MM.1S (cell line): ENCODE data around the gene DYRK1B.

Source experiments
- DNase-seq: peaks from one replicate; pipeline ENCODE4 v3.0.0-alpha.2; 2015
- H2AFZ ChIP-seq: fragments of 300-600 bp; sonication (generic); 2 replicates; pipeline ENCODE4 v1.6.0; 2016; ENCODE audit warnings: antibody characterized with exemption, low read length
- H3F3A ChIP-seq: fragments of 300-600 bp; sonication (generic); 2 replicates; pipeline ENCODE4 v1.6.1; 2016; ENCODE audit warnings: mild to moderate bottlenecking, antibody characterized with exemption, low read length, moderate library complexity, mixed read lengths; ENCODE audit not compliant: insufficient read depth
- H3K27ac ChIP-seq: fragments of 300-600 bp; sonication (generic); 2 replicates; pipeline ENCODE4 v1.5.1; 2016; ENCODE audit warnings: mild to moderate bottlenecking, low read length
- H3K27me3 ChIP-seq: fragments of 300-600 bp; sonication (generic); replicated peaks from 2 replicates; pipeline ENCODE4 v1.6.0; 2016; ENCODE audit warnings: low read length; ENCODE audit not compliant: insufficient read depth
- H3K36me3 ChIP-seq: fragments of 300-600 bp; sonication (generic); replicated peaks from 2 replicates; pipeline ENCODE4 v1.6.1; 2016; ENCODE audit warnings: mild to moderate bottlenecking, low read length, mixed read lengths; ENCODE audit not compliant: insufficient read depth
- H3K4me1 ChIP-seq: fragments of 300-600 bp; sonication (generic); 2 replicates; pipeline ENCODE4 v1.6.1; 2016; ENCODE audit warnings: low read length, mixed read lengths
- H3K4me2 ChIP-seq: fragments of 300-600 bp; sonication (generic); 2 replicates; pipeline ENCODE4 v1.6.0; 2016; ENCODE audit warnings: low read depth, low read length
- H3K4me3 ChIP-seq: fragments of 300-600 bp; sonication (generic); 2 replicates; pipeline ENCODE4 v1.5.1; 2016; ENCODE audit warnings: low read length, mixed read lengths
- H3K79me2 ChIP-seq: fragments of 300-600 bp; sonication (generic); 2 replicates; pipeline ENCODE4 v1.6.1; 2016; ENCODE audit warnings: mixed run types, low read length, mixed read lengths
- H3K9ac ChIP-seq: fragments of 300-600 bp; sonication (generic); 2 replicates; pipeline ENCODE4 v1.6.1; 2016; ENCODE audit warnings: low read length, mixed read lengths
- H3K9me2 ChIP-seq: fragments of 300-600 bp; sonication (generic); replicated peaks from 2 replicates; pipeline ENCODE4 v1.6.1; 2016; ENCODE audit warnings: mild to moderate bottlenecking, low read length, mixed read lengths; ENCODE audit not compliant: insufficient read depth
- H3K9me3 ChIP-seq: fragments of 300-600 bp; sonication (generic); replicated peaks from 2 replicates; pipeline ENCODE4 v1.6.1; 2016; ENCODE audit warnings: mild to moderate bottlenecking, low read length, mixed read lengths; ENCODE audit not compliant: insufficient read depth
- H4K20me1 ChIP-seq: fragments of 300-600 bp; sonication (generic); 2 replicates; pipeline ENCODE4 v1.6.1; 2016; ENCODE audit warnings: mild to moderate bottlenecking, low read length, moderate library complexity, mixed read lengths; ENCODE audit not compliant: insufficient read depth
- EZH2 ChIP-seq: fragments of 300-600 bp; sonication (generic); optimal IDR thresholded peaks from 2 replicates; pipeline ENCODE3; 2017; ENCODE audit warnings: low read depth, mild to moderate bottlenecking, antibody characterized with exemption, low read length, mixed read lengths
- EZH2phosphoT487 ChIP-seq: fragments of 300-600 bp; sonication (generic); IDR thresholded peaks from 2 replicates; pipeline ENCODE4 v1.6.1; 2018; ENCODE audit warnings: antibody characterized with exemption, low read length
- TF ChIP-seq, protein P1 (sequence below): fragments of 300-600 bp; sonication (generic); IDR thresholded peaks from 2 replicates; pipeline ENCODE4 v1.5.1; 2016; ENCODE audit warnings: antibody characterized with exemption, low read length, mixed read lengths

Gene DYRK1B

DNA sequence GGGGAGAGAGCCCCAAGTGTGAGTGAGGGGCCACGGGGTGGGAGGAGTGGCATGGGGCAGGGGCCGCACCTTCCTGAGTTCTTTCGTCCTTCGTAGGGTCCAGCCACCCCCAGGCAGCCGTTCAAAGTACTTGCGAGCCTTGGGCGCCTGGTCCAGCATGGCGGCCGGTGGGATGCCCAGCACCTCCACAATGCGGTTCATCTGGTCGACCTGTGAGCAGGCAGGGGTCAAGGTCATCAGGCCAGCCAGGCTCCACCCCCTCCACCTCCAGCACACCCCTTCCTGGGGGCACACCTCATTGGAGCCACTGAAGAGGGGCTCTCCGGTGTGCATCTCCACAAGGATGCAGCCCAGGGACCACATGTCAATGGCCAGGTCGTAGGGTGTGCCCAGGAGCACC, 6.7 kb downstream of the DYRK1B start:
- peaks cover 6% of the 10 kb centered on the region; the same call in 1 of the 2 replicates for H3K4me1 ChIP-seq
- H3K9ac ChIP-seq: no peak overlapping the region
- H3K9me3 ChIP-seq: no peaks in the 10 kb centered on the region
- H3K4me3 ChIP-seq: no peak overlapping the region
- DNase-seq: no peak
- no peak overlapping the region for H3K27ac ChIP-seq
- no peak for TF ChIP-seq EZH2phosphoT487
- no peak for TF ChIP-seq EZH2
- TF ChIP-seq, protein P1, sequence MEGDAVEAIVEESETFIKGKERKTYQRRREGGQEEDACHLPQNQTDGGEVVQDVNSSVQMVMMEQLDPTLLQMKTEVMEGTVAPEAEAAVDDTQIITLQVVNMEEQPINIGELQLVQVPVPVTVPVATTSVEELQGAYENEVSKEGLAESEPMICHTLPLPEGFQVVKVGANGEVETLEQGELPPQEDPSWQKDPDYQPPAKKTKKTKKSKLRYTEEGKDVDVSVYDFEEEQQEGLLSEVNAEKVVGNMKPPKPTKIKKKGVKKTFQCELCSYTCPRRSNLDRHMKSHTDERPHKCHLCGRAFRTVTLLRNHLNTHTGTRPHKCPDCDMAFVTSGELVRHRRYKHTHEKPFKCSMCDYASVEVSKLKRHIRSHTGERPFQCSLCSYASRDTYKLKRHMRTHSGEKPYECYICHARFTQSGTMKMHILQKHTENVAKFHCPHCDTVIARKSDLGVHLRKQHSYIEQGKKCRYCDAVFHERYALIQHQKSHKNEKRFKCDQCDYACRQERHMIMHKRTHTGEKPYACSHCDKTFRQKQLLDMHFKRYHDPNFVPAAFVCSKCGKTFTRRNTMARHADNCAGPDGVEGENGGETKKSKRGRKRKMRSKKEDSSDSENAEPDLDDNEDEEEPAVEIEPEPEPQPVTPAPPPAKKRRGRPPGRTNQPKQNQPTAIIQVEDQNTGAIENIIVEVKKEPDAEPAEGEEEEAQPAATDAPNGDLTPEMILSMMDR: no peak
- no peak overlapping the region for H2AFZ ChIP-seq
- H3K36me3 ChIP-seq: no peaks in the 10 kb centered on the region
- H3K9me2 ChIP-seq: no peaks in the 10 kb centered on the region
- peaks cover 7% of the 10 kb centered on the region; the same call in 1 of the 2 replicates for H3K79me2 ChIP-seq
- H4K20me1 ChIP-seq: no peaks in the 10 kb centered on the region
- H3K27me3 ChIP-seq: no peaks in the 10 kb centered on the region
- 0 out of 2 replicates have a peak, but pooled peaks cover 6% of the 10 kb centered on the region for H3F3A ChIP-seq
- no peak overlapping the region for H3K4me2 ChIP-seq

DNA sequence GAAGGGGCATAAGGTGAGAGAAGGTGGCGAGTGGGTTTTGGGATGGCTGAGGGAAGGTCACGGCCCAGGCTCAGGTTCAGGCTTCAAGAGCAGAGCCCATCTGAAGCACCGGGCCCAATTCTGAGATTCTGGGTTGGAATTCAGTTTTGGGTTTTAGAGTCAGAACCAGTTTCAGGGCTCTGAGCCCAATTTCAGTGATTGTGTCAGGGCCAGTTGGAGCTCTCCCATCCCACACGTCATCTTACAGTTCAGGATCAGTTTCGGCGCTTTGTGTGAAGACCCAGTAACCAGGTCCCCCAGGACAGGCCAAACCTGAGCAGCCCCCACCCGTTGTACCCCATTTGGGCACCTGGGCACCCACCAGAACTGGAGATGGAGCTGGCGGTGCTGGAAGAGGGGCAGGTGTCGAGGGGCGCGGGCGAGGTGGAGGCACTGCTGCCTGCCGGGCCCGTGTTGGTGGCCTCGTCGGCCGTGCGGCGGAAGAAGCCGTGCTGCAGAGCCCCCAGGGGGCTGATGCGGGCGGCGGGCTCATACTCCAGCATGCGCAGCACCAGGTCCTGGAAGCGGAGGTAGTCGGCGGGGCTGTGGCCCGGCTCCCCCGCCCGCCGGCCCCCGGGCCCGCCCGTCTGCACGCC, 7.5 kb downstream of the DYRK1B start:
- Histone ChIP-seq H3K4me3 (no peak overlapping the region), H3K79me2 (peaks cover 7% of the 10 kb centered on the region; the same call in 1 of the 2 replicates), H3K4me2 (no peak overlapping the region), H3F3A (0 out of 2 replicates have a peak, but pooled peaks cover 6% of the 10 kb centered on the region), H3K9me2 (no peaks in the 10 kb centered on the region), H3K27me3 (no peaks in the 10 kb centered on the region), H2AFZ (no peak overlapping the region), H3K36me3 (no peaks in the 10 kb centered on the region), H3K27ac (no peak overlapping the region), H3K9ac (no peak overlapping the region), H3K9me3 (no peaks in the 10 kb centered on the region), H4K20me1 (no peaks in the 10 kb centered on the region), H3K4me1 (peaks cover 6% of the 10 kb centered on the region; the same call in 1 of the 2 replicates)
- TF ChIP-seq EZH2phosphoT487 (no peak), EZH2 (no peak)
- TF ChIP-seq, protein P1: no peak
- no peak for DNase-seq

DNA sequence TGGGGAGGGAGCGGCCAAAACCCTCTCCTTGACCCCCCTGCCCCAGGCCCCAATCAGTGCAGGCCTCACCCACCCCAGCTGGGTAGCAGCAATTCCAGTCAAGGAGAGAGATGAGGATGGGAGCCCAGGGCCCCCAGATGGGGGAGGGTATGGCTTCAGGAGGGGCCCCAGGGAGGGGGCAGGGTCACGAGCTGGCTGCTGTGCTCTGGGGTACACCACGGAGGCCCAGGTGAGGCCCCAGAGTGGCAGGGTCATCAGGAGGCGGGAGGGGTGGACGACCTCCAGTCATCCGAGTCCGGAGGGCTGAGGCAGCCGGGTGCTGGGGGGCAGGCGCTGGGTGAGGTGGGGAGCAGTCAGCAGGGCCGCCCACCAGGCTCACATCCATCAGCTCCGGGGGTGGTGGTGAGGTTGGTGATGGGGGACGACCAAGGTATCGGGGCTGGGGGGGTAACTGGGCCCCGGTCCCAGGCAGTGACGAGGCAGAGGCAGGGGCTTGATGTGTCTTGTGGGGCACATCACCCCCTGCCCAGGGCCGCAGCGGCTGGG, 8.4 kb downstream of the DYRK1B start:
- H3K4me2 ChIP-seq: no peak overlapping the region
- no peak overlapping the region for H2AFZ ChIP-seq
- 0 out of 2 replicates have a peak, but pooled peaks cover 6% of the 10 kb centered on the region for H3F3A ChIP-seq
- H3K4me3 ChIP-seq: no peak overlapping the region
- H3K9me2 ChIP-seq: no peaks in the 10 kb centered on the region
- DNase-seq: no peak
- H3K4me1 ChIP-seq: peaks cover 6% of the 10 kb centered on the region; the same call in 1 of the 2 replicates
- H3K9ac ChIP-seq: no peak overlapping the region
- no peaks in the 10 kb centered on the region for H4K20me1 ChIP-seq
- H3K27ac ChIP-seq: no peak overlapping the region
- peaks cover 7% of the 10 kb centered on the region; the same call in 1 of the 2 replicates for H3K79me2 ChIP-seq
- no peaks in the 10 kb centered on the region for H3K36me3 ChIP-seq
- H3K27me3 ChIP-seq: no peaks in the 10 kb centered on the region
- H3K9me3 ChIP-seq: no peaks in the 10 kb centered on the region
- TF ChIP-seq, protein P1: no peak
- TF ChIP-seq EZH2: no peak
- no peak for TF ChIP-seq EZH2phosphoT487
